Fibroblast of pulmonary artery (primary cell): ENCODE measurements around the gene AZU1.

Source experiments
- DNase-seq: peaks from one replicate; pipeline ENCODE4 v3.0.0-alpha.2; 2010; ENCODE audit warnings: low read depth
- H3K4me3 ChIP-seq: replicated peaks from 2 replicates; pipeline ENCODE4 v1.5.1; 2011; ENCODE audit warnings: low read depth, mild to moderate bottlenecking, control low read depth, low read length, moderate library complexity
- CTCF ChIP-seq: IDR thresholded peaks from 2 replicates; pipeline ENCODE4 v1.5.1; 2011; ENCODE audit warnings: mild to moderate bottlenecking, control low read depth, low read length, inconsistent platforms; ENCODE audit errors: missing control alignments

AZU1 gene

GRCh38 chr19:825897-826644, 1.6 kb upstream of the AZU1 start:
- H3K4me3 ChIP-seq = no peak overlapping the region
- TF ChIP-seq CTCF = no peak
- no peak for DNase-seq

GRCh38 chr19:827314-827709, 325 bp upstream of the AZU1 start:
- no peak for DNase-seq
- no peak for TF ChIP-seq CTCF
- H3K4me3 ChIP-seq = no peak overlapping the region

GRCh38 chr19:829129-829758, 1.6 kb downstream of the AZU1 start:
- no peak for TF ChIP-seq CTCF
- DNase-seq = no peak
- no peak overlapping the region for H3K4me3 ChIP-seq

GRCh38 chr19:831407-832369, 4.1 kb downstream of the AZU1 start:
- H3K4me3 ChIP-seq = no peak overlapping the region
- no peak for DNase-seq
- no peak for TF ChIP-seq CTCF

- no peak overlapping the region for H3K4me3 ChIP-seq
- no peak for DNase-seq
- TF ChIP-seq CTCF = no peak
Measured at GRCh38 chr19:834216-834615, 6.6 kb downstream of the AZU1 start.

GRCh38 chr19:835210-835810, 7.7 kb downstream of the AZU1 start:
- H3K4me3 ChIP-seq = no peak overlapping the region
- DNase-seq = no peak
- TF ChIP-seq CTCF = no peak
